DND-41 (cell line): ENCODE data around the gene OR52R1.

Experiments
- ATAC-seq: fragments of 200-7000 bp; cut with Tn5 transposase; 3 replicates; pipeline ENCODE4 v1.9.1; 2021; ENCODE audit warnings: low read depth; ENCODE audit not compliant: insufficient read depth
- DNase-seq: peaks from one replicate; pipeline ENCODE4 v3.0.0-alpha.2; 2020
- H2AFZ ChIP-seq: 2 replicates; pipeline ENCODE4 v1.6.0; 2012; ENCODE audit warnings: low read depth, low read length
- H3K27ac ChIP-seq: 2 replicates; pipeline ENCODE4 v1.5.1; 2012; ENCODE audit warnings: low read length, inconsistent platforms
- H3K27me3 ChIP-seq: fragments of 200-600 bp; sonication (generic); 2 replicates; pipeline ENCODE4 v1.6.0; 2012; ENCODE audit warnings: low read length, mild to moderate bottlenecking, inconsistent platforms; ENCODE audit not compliant: insufficient read depth, poor library complexity
- H3K36me3 ChIP-seq: 2 replicates; pipeline ENCODE4 v1.5.1; 2012; ENCODE audit warnings: low read length, inconsistent platforms; ENCODE audit not compliant: insufficient read depth
- H3K4me1 ChIP-seq: 2 replicates; pipeline ENCODE4 v1.5.1; 2012; ENCODE audit warnings: mild to moderate bottlenecking, low read length; ENCODE audit not compliant: insufficient read depth
- H3K4me2 ChIP-seq: 2 replicates; pipeline ENCODE4 v1.6.0; 2012; ENCODE audit warnings: mild to moderate bottlenecking, moderate library complexity, low read length, inconsistent platforms; ENCODE audit not compliant: insufficient read depth
- H3K4me3 ChIP-seq, 2 experiments: fragments of 200-600 bp in 1 of 2; shearing (Covaris generic) in 1 of 2; 2 replicates each; pipeline ENCODE4 v1.5.1; 2012 to 2016; ENCODE audit warnings: inconsistent platforms in 2 of 2, low read length in 2 of 2, mild to moderate bottlenecking in 2 of 2, low read depth in 1 of 2, moderate library complexity in 1 of 2
- H3K79me2 ChIP-seq: 2 replicates; pipeline ENCODE4 v1.6.0; 2012; ENCODE audit warnings: low read length, inconsistent platforms; ENCODE audit not compliant: insufficient read depth
- H3K9ac ChIP-seq: 2 replicates; pipeline ENCODE4 v1.6.0; 2012; ENCODE audit warnings: low read depth, mild to moderate bottlenecking, inconsistent platforms, low read length, moderate library complexity
- H3K9me3 ChIP-seq: 2 replicates; pipeline ENCODE4 v1.5.1; 2012; ENCODE audit warnings: low read length, moderate library complexity, mild to moderate bottlenecking, inconsistent platforms; ENCODE audit not compliant: insufficient read depth, severe bottlenecking
- H4K20me1 ChIP-seq: 2 replicates; pipeline ENCODE4 v1.6.0; 2012; ENCODE audit warnings: low read length; ENCODE audit not compliant: insufficient read depth
- CTCF ChIP-seq: IDR thresholded peaks from 2 replicates; pipeline ENCODE4 v1.5.1; 2012; ENCODE audit warnings: borderline replicate concordance, low read length, moderate library complexity, mild to moderate bottlenecking; ENCODE audit not compliant: poor library complexity, severe bottlenecking; ENCODE audit errors: extremely low read depth
- EZH2 ChIP-seq: IDR thresholded peaks from 3 replicates; pipeline ENCODE4 v1.6.1; 2012; ENCODE audit warnings: borderline replicate concordance, low read depth, mild to moderate bottlenecking, moderate library complexity, low read length, inconsistent platforms; ENCODE audit not compliant: severe bottlenecking

OR52R1 gene

GRCh38 chr11:4782454-4782853, 21.7 kb downstream of the OR52R1 start:
- no peaks in the 10 kb centered on the region for H3K27me3 ChIP-seq

GRCh38 chr11:4769838-4770237, 34.3 kb downstream of the OR52R1 start, which contains the start of gene OR51F1:
OR51F1 (minus strand) TSS chr11:4769938; CDS start chr11:4769938, 0 bp downstream.
- Histone ChIP-seq H3K4me1 (no peaks in the 10 kb centered on the region), H3K36me3 (no peaks in the 10 kb centered on the region), H3K27ac (no peak within 1 kb of the TSS), H3K4me3 (no peak within 1 kb of the TSS), H4K20me1 (no peaks in the 10 kb centered on the region), H3K9ac (no peak within 1 kb of the TSS), H2AFZ (no peak within 1 kb of the TSS), H3K9me3 (no peaks in the 10 kb centered on the region), H3K27me3 (peaks cover 11% of the 10 kb centered on the region), H3K4me2 (no peak within 1 kb of the TSS), H3K79me2 (no peaks in the 10 kb centered on the region)
- DNase-seq (no peak), ATAC-seq (no peak)
- TF ChIP-seq EZH2 (no peak), CTCF (no peak)

More at GRCh38 chr11:4782454-4782853, 21.7 kb downstream of the OR52R1 start:
- Histone ChIP-seq H2AFZ (no peak overlapping the region), H3K4me1 (no peaks in the 10 kb centered on the region), H3K9me3 (no peaks in the 10 kb centered on the region), H3K79me2 (no peaks in the 10 kb centered on the region), H3K9ac (no peak overlapping the region), H3K27ac (no peak overlapping the region), H3K36me3 (no peaks in the 10 kb centered on the region), H3K4me2 (no peak overlapping the region), H3K4me3 (no peak overlapping the region), H4K20me1 (no peaks in the 10 kb centered on the region)
- no peak for ATAC-seq
- TF ChIP-seq EZH2 (no peak), CTCF (no peak)
- no peak for DNase-seq

DNA sequence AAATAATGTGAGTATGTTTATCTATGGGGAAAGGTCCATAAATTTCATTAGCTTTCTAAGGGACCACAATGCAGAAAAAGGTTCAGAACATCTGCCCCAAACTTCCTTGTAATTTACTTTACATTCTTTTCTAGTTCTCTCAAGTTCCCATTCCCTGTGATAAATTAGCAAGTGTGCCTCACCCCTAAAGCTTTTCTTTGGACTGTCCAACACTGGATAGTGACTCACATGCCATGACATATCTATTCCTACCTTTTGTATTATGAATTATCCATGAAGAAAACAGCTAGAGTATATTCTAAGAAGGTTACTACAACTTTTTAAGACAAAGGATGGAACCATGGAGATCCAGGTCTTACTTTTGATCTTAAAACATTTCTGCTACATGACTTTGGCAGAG, 36.1 kb downstream of the OR52R1 start:
- DNase-seq = no peak
- H3K4me2 ChIP-seq = no peak overlapping the region
- no peak for ATAC-seq
- H3K27ac ChIP-seq = no peak overlapping the region
- TF ChIP-seq CTCF = no peak
- no peak for TF ChIP-seq EZH2
- H3K79me2 ChIP-seq = no peaks in the 10 kb centered on the region
- H3K9me3 ChIP-seq = no peaks in the 10 kb centered on the region
- H3K4me3 ChIP-seq = no peak overlapping the region
- no peaks in the 10 kb centered on the region for H3K36me3 ChIP-seq
- H4K20me1 ChIP-seq = no peaks in the 10 kb centered on the region
- no peak overlapping the region for H3K9ac ChIP-seq
- H3K27me3 ChIP-seq = peaks cover 11% of the 10 kb centered on the region
- no peak overlapping the region for H2AFZ ChIP-seq
- no peaks in the 10 kb centered on the region for H3K4me1 ChIP-seq
